ENCODE results near the gene MAP1A. TPM values are rescaled to one million over a fixed set of nuclear protein-coding genes. Genes with fewer than 3 reads are reported as not detected.

MAP1A gene
- total RNA-seq, 1 experiment from 2014 or later = 2.5 TPM

DNA sequence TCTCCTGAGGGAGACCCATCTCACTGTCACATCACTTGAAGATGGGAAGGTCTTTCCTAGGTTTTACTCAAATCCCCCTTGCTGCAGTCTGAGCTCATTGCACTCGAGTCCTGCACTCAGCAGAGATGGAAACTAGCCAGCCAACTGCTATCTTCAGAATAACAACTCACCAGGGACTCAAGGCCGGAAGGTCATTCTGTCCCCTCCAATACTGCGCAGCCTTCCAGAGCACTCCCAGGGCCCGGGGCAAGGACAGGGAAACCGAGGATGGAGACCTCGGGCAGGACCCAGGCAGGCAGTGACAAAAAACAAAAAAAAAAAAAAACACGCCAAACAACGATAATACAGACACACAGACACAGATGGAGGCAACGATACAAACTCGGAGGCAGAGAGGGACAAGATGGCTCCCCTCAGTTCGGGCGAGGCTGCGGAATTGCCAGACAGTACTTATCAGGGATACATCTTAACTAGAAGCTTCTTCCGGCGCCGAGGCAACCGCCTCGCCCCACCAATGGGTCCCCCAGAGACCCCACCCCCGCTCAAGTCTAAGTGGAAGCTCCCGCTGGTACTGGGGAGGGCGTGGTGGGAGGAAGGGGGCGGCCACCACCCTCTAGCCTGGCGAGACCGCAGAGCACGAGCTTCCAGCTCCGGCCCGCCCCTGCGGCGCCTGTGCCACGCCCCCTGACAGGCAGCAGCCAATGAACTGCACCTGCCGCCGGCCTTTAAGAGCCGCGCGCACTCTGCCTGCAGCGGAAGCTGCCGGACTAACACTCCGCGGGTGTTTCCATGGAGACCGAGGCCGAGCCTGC is 7.0 kb upstream of the MAP1A start:
- H3K36me3 Mint-ChIP-seq (ENCODE audit: insufficient read depth in 1 of 3, low read depth in 3 of 3) = no peaks in the 10 kb centered on the region
- WGBS (ENCODE audit: extremely low coverage, insufficient read length, low lambda C conversion rate) = no CpG with 5 or more reads among the region's 41 CpGs
- Histone ChIP-seq H3K56ac (ENCODE audit: insufficient read length, low read depth, low read length) (no peak overlapping the region), H2BK5ac (ENCODE audit: insufficient read length, low read length) (no peak overlapping the region), H3K9ac (ENCODE audit: extremely low read depth, insufficient read length, low read length) (peak overlapping the region; percentile 9), H3K4me1 (ENCODE audit: insufficient read depth, low read length) (no peaks in the 10 kb centered on the region), H2BK120ac (ENCODE audit: low read depth, low read length, poor library complexity, severe bottlenecking) (no peak overlapping the region), H2AK5ac (ENCODE audit: insufficient read length, low read length) (no peak overlapping the region), H2AFZ (ENCODE audit: low read length) (no peak overlapping the region), H3K4ac (ENCODE audit: low read depth, low read length) (no peak overlapping the region), H4K5ac (ENCODE audit: insufficient read length, low read depth, low read length) (no peak overlapping the region), H3K18ac (ENCODE audit: insufficient read length, low read depth, low read length) (peak overlapping the region; percentile 12), H3K79me2 (ENCODE audit: insufficient read depth, low read length) (no peaks in the 10 kb centered on the region), H3K9me3 (ENCODE audit: control insufficient read depth, low read depth, low read length) (no peaks in the 10 kb centered on the region), H3K23ac (ENCODE audit: insufficient read length, low read depth, low read length) (no peak overlapping the region), H3K27ac (ENCODE audit: insufficient read length, low read depth, low read length) (peak overlapping the region; percentile 6), H3K27me3 (ENCODE audit: insufficient read depth, low read length) (peaks cover 12% of the 10 kb centered on the region; the same call in 1 of the 2 replicates), H2BK20ac (ENCODE audit: low read depth, low read length, poor library complexity, severe bottlenecking) (no peak overlapping the region), H3T11ph (ENCODE audit: low read length) (no peak overlapping the region), H3K79me1 (ENCODE audit: insufficient read depth, low read depth, low read length, poor library complexity, severe bottlenecking) (no peaks in the 10 kb centered on the region), H3K23me2 (ENCODE audit: insufficient read length, low read depth, low read length, poor library complexity, severe bottlenecking) (peaks cover 13% of the 10 kb centered on the region), H4K8ac (replicated peaks; ENCODE audit: insufficient read length, low read depth, low read length) (no peak overlapping the region), H2BK12ac (ENCODE audit: insufficient read length, low read depth, low read length) (no peak overlapping the region), H2BK15ac (ENCODE audit: low read depth, low read length) (no peak overlapping the region), H3K4me2 (ENCODE audit: insufficient read depth, insufficient read length, low read length) (peak overlapping the region; percentile 66), H3K14ac (ENCODE audit: insufficient read depth, low read length) (peak overlapping the region; percentile 10; the same call in 1 of the 2 replicates), H4K20me1 (ENCODE audit: control insufficient read depth, insufficient read depth, insufficient read length) (no peaks in the 10 kb centered on the region), H4K91ac (ENCODE audit: insufficient read length, low read depth, low read length) (no peak overlapping the region)
- DNase-seq = peak; percentile 100
- TF ChIP-seq, protein P1, sequence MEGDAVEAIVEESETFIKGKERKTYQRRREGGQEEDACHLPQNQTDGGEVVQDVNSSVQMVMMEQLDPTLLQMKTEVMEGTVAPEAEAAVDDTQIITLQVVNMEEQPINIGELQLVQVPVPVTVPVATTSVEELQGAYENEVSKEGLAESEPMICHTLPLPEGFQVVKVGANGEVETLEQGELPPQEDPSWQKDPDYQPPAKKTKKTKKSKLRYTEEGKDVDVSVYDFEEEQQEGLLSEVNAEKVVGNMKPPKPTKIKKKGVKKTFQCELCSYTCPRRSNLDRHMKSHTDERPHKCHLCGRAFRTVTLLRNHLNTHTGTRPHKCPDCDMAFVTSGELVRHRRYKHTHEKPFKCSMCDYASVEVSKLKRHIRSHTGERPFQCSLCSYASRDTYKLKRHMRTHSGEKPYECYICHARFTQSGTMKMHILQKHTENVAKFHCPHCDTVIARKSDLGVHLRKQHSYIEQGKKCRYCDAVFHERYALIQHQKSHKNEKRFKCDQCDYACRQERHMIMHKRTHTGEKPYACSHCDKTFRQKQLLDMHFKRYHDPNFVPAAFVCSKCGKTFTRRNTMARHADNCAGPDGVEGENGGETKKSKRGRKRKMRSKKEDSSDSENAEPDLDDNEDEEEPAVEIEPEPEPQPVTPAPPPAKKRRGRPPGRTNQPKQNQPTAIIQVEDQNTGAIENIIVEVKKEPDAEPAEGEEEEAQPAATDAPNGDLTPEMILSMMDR (conservative IDR thresholded peaks at IDR 0.05) = peak; percentile 54
- peaks cover 35% of the 10 kb centered on the region for H3K27me3 Mint-ChIP-seq (ENCODE audit: low read depth)
- no peaks in the 10 kb centered on the region for H3K9me3 Mint-ChIP-seq
- H3K27ac Mint-ChIP-seq = peak overlapping the region; percentile 98 to 100 (median 99)
- peak overlapping the region; percentile 75 to 93 for H3K4me3 Mint-ChIP-seq
- H3K4me1 Mint-ChIP-seq = peaks cover 16 to 43% of the 10 kb centered on the region in 2 experiments
